ENCODE measurements around the gene GDAP1L1. TPM values are rescaled to one million over a fixed set of nuclear protein-coding genes. Genes with fewer than 3 reads are reported as not detected.
A peak's percentile ranks its signal among the peaks of the same experiment; 100 is the strongest.

GDAP1L1 gene
- polyA plus RNA-seq, 2 of the 4 experiments (the other 2 are of a cell fraction), result 0.06 to 0.13 TPM

GRCh38 chr20:44204156-44204831, 42.8 kb upstream of the GDAP1L1 start (continued):
- no peak for TF ChIP-seq HMGXB4 (CRISPR knock-in tag; IDR thresholded peaks at IDR 0.05; ENCODE audit: borderline replicate concordance)

- Histone ChIP-seq H3K4me2 (peak overlapping the region; percentile 84), H3K4me1 (peaks cover 67% of the 10 kb centered on the region), H3K9me3 (no peaks in the 10 kb centered on the region), H3K4me3 (peak overlapping the region; percentile 4; the same call in 1 of the 3 replicates), H3K27ac (peak overlapping the region; percentile 92)
- DNase-seq (ENCODE audit: low read depth in 1 of 2, low spot score in 1 of 2), result no peak
- no peak for FAIRE-seq
- POLR2A ChIA-PET, result no interaction called here
- CTCF ChIA-PET, result interaction anchor here (1.5 kb wide), 1 partner anchor 13 kb away, joined by 5 read pairs; no protein-coding TSS in a partner anchor
- ATAC-seq, result peak in 1 of 2 experiments; percentile 19; a peak in 2 of 6 replicates
- 84% methylated on average over 10 of the region's 10 CpGs for WGBS (ENCODE audit: missing lambda C conversion rate)
- no peak for TF ChIP-seq EP300 (IDR thresholded peaks at IDR 0.05)
Measured at GRCh38 chr20:44204832-44205215, 42.3 kb upstream of the GDAP1L1 start.

GRCh38 chr20:44206132-44206531, 41.0 kb upstream of the GDAP1L1 start:
- ChIA-PET POLR2A (no interaction called here), CTCF (interaction anchor here (1.0 to 1.6 kb wide), 4 partner anchors 9 to 477 kb away, joined by 3 to 5 read pairs (median 4); no protein-coding TSS in a partner anchor)
- no peak for ATAC-seq
- Histone ChIP-seq H3K4me1 (peaks cover 62% of the 10 kb centered on the region), H3K4me2 (peak overlapping the region; percentile 94; the same call in 1 of the 3 replicates), H3K27ac (peak overlapping the region; percentile 74 to 92; a peak in 4 of 6 replicates), H3K4me3 (no peak overlapping the region), H3K9me3 (no peaks in the 10 kb centered on the region)
- no peak for FAIRE-seq
- TF ChIP-seq NR3C1 (IDR thresholded peaks at IDR 0.05) (no peak), JUN (IDR thresholded peaks at IDR 0.05) (no peak), SMC3 (IDR thresholded peaks at IDR 0.05) (no peak), KDM1A (IDR thresholded peaks at IDR 0.05; ENCODE audit: low read depth) (no peak), CBX2 (IDR thresholded peaks at IDR 0.05; ENCODE audit: borderline replicate concordance, low read depth) (no peak), HOXB5 (CRISPR knock-in tag; IDR thresholded peaks at IDR 0.05) (no peak), BCL3 (IDR thresholded peaks at IDR 0.05) (no peak), HDAC2 (IDR thresholded peaks at IDR 0.05) (no peak), ESRRA (IDR thresholded peaks at IDR 0.05; ENCODE audit: borderline replicate concordance, low read length) (no peak), REST (IDR thresholded peaks at IDR 0.05) (no peak), ZNF302 (CRISPR knock-in tag; IDR thresholded peaks at IDR 0.05) (no peak), ATOH8 (CRISPR knock-in tag; IDR thresholded peaks at IDR 0.05; ENCODE audit: low read depth) (no peak), HMGXB4 (CRISPR knock-in tag; IDR thresholded peaks at IDR 0.05; ENCODE audit: borderline replicate concordance) (no peak), ZSCAN20 (CRISPR knock-in tag; IDR thresholded peaks at IDR 0.05) (no peak)
- no peak for DNase-seq (ENCODE audit: low read depth in 1 of 2, low spot score in 1 of 2)
